IMR-90 (cell line): ENCODE results near the gene CYP3A4.
"Not testable (repeated sequence)": the region's sequence is repeated elsewhere in the genome, so short reads cannot be mapped to it uniquely, and the experiment has no call there.

Source experiments
- CEBPB ChIP-seq: IDR thresholded peaks from 2 replicates; pipeline ENCODE4 v1.6.1; 2012; ENCODE audit warnings: low read depth, low read length, improper control_type of control experiment
- CHD1 ChIP-seq: IDR thresholded peaks from 2 replicates; pipeline ENCODE4 v1.6.1; 2012; ENCODE audit warnings: low read depth, low read length, improper control_type of control experiment
- CTCF ChIP-seq: conservative IDR thresholded peaks from 2 replicates; pipeline ENCODE4 v1.5.1; 2012; ENCODE audit warnings: mild to moderate bottlenecking, low read depth, low read length, improper control_type of control experiment
- MAFK ChIP-seq: IDR thresholded peaks from 2 replicates; pipeline ENCODE4 v1.6.1; 2012; ENCODE audit warnings: low read depth, low read length, improper control_type of control experiment
- MAZ ChIP-seq: IDR thresholded peaks from 2 replicates; pipeline ENCODE4 v1.6.1; 2012; ENCODE audit warnings: low read depth, mild to moderate bottlenecking, low read length, improper control_type of control experiment, moderate library complexity, borderline replicate concordance
- MXI1 ChIP-seq: IDR thresholded peaks from 2 replicates; pipeline ENCODE4 v1.6.1; 2012; ENCODE audit warnings: low read depth, mild to moderate bottlenecking, low read length, moderate library complexity, borderline replicate concordance
- POLR2A ChIP-seq: IDR thresholded peaks from 2 replicates; pipeline ENCODE4 v1.6.1; 2012; ENCODE audit warnings: mild to moderate bottlenecking, low read depth, low read length
- RAD21 ChIP-seq: IDR thresholded peaks from 2 replicates; pipeline ENCODE4 v1.6.1; 2012; ENCODE audit warnings: low read length, improper control_type of control experiment
- RFX5 ChIP-seq: IDR thresholded peaks from 2 replicates; pipeline ENCODE4 v1.8.0; 2012; ENCODE audit warnings: low read depth, mild to moderate bottlenecking, low read length, moderate library complexity
- SMC3 ChIP-seq: fragments of 150-350 bp; IDR thresholded peaks from 2 replicates; pipeline ENCODE4 v1.6.1; 2016; ENCODE audit warnings: low read depth, mild to moderate bottlenecking, antibody characterized with exemption, low read length, moderate library complexity

DNA sequence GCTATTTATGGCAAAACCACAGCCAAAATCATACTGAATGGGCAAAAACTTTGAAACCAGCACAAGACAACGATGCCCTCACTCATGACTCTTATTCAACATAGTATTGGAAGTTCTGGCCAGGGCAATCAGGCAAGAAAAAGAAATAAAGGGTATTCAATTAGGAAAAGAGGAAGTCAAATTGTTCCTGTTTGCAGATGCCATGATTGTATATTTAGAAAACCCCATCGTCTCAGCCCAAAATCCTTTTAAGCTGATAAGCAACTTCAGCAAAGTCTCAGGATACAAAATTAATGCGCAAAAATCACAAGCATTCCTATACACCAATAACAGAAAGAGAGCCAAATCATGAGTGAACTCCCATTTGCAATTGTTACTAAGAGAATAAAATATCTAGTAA lies 38.6 kb downstream of the CYP3A4 start:
- TF ChIP-seq RFX5, POLR2A, CTCF, SMC3, MAFK, MAZ, RAD21, CEBPB, CHD1, MXI1: not testable (repeated sequence)
